GM21367 (cell line): ENCODE data around the gene UBAP2L.
A peak's percentile ranks its signal among the peaks of the same experiment; 100 is the strongest.

Experiments used
- ATAC-seq: cut with Tn5 transposase; IDR thresholded peaks from one replicate; pipeline ENCODE4 v1.9.1; 2021; ENCODE audit not compliant: unreplicated experiment

The UBAP2L gene

GRCh38 chr1:154220071-154220969 lies at the start of gene UBAP2L:
Gene UBAP2L (plus strand): TSS chr1:154220955. CDS start chr1:154225124, 4,169 bp downstream.
- peak; percentile 74 for ATAC-seq

- no peak for ATAC-seq
Measured at GRCh38 chr1:154171223-154171583, 49.6 kb upstream of the UBAP2L start.

GRCh38 chr1:154171880-154172279 lies 48.9 kb upstream of the UBAP2L start:
- ATAC-seq = no peak

GRCh38 chr1:154174654-154175053 lies 46.1 kb upstream of the UBAP2L start:
- ATAC-seq = peak; percentile 46

GRCh38 chr1:154176337-154176736 lies 44.4 kb upstream of the UBAP2L start:
- no peak for ATAC-seq

- ATAC-seq = no peak
Measured at GRCh38 chr1:154178013-154178412, 42.7 kb upstream of the UBAP2L start.

GRCh38 chr1:154178911-154179811 lies 41.6 kb upstream of the UBAP2L start:
- ATAC-seq = no peak

GRCh38 chr1:154179946-154180687 lies 40.6 kb upstream of the UBAP2L start:
- ATAC-seq = no peak

- no peak for ATAC-seq
Measured at GRCh38 chr1:154181944-154182343, 38.8 kb upstream of the UBAP2L start.

GRCh38 chr1:154182344-154183045 lies 38.3 kb upstream of the UBAP2L start:
- ATAC-seq = peak; percentile 56

GRCh38 chr1:154183046-154183915 lies 37.5 kb upstream of the UBAP2L start:
- peak; percentile 51 for ATAC-seq

GRCh38 chr1:154186177-154186576 lies 34.6 kb upstream of the UBAP2L start:
- no peak for ATAC-seq

- no peak for ATAC-seq
Measured at GRCh38 chr1:154186852-154187501, 33.8 kb upstream of the UBAP2L start.

GRCh38 chr1:154190550-154190949 lies 30.2 kb upstream of the UBAP2L start:
- ATAC-seq = no peak

- ATAC-seq = no peak
Measured at GRCh38 chr1:154191990-154192461, 28.7 kb upstream of the UBAP2L start, which contains the start of gene TPM3. Gene TPM3 (minus strand): TSS chr1:154192100. CDS start chr1:154192018, 82 bp downstream.

- no peak for ATAC-seq
Measured at GRCh38 chr1:154192476-154192875, 28.3 kb upstream of the UBAP2L start.

GRCh38 chr1:154193821-154194220 lies 26.9 kb upstream of the UBAP2L start:
- no peak for ATAC-seq

- no peak for ATAC-seq
Measured at GRCh38 chr1:154198756-154199562, 21.8 kb upstream of the UBAP2L start.
